Measurements from ENCODE around the gene UNCX.

DNA sequence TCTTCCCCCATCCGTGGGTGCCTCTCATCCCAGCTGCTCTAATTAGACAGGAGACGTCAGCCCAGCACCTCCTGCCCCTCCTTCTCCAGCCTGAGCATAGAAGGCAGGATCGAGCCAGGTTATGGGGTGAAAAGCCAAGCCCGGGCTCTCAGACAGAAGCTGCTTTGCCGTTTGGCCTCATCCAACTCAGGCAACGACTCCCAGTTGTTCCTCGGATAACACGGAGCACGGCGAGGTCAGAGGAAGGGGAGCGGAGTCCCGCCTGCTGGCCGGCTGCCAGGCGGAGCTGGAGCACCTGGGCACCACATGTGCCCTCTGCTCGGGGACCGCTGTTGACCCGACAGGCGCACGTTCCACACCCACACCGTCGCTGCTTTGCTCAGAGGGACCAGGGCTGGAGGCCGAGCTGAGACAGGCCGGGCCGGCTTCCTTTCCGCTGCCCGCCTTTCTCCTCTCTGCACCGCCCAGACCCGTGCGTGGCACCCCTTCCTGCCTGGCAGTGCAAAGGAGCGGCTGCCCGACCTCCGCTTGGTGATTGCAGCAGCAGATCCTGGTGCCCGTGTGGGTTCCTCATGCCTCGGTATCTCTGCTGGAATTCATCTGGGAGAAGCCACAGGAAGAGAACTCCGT is 21.6 kb upstream of the UNCX start:
- no peak for TF ChIP-seq YY1 (IDR thresholded peaks at IDR 0.05; ENCODE audit: insufficient read depth, insufficient read length)
- TF ChIP-seq ZNF274 (IDR thresholded peaks at IDR 0.05; ENCODE audit: low read depth, low read length) = no peak

Measured in NT2/D1 (cell line).